ENCODE measurements around the gene NTRK1. TPM values are rescaled to one million over a fixed set of nuclear protein-coding genes. Genes with fewer than 3 reads are reported as not detected.
A peak's percentile ranks its signal among the peaks of the same experiment; 100 is the strongest.

NTRK1 gene
- polyA plus RNA-seq, 1 experiment = not detected

DNA sequence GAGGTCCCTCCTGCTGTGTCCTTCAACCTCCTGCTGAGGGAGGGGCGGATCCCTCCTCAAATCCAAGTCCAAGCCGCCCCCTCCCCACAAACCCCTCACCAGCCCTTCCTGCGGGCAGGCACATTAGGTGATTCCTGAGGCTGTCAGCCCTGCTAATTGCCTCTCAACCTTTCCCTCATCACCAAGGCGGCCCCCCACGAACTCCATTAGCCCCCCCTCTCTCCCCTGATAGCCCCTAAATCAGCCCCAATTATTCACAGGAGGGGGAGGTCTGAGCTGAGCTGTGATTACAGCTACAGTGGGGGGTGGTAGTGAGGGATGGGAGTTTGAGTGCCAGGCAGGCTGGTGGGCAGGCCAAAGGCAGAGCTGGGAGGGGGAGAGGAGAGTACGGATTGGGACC lies 27.1 kb downstream of the NTRK1 start:
- H3K9me3 ChIP-seq (ENCODE audit: control insufficient read depth, insufficient read depth, low read length) = no peaks in the 10 kb centered on the region
- ChIA-PET CTCF (interaction anchor here (1.0 to 2.9 kb wide), 6 partner anchors 32 to 199 kb away, joined by 3 to 10 read pairs (median 4); no protein-coding TSS in a partner anchor), POLR2A (interaction anchor here (0.6 kb wide), 1 partner anchor 120 kb away, joined by 3 read pairs; the partner anchor contains the start of gene PRCC)
- peaks cover 41% of the 10 kb centered on the region for H3K27me3 ChIP-seq (ENCODE audit: control insufficient read depth, insufficient read depth, low read length)
- H3K4me3 ChIP-seq (ENCODE audit: low read depth, low read length) = no peak overlapping the region
- TF ChIP-seq, protein P1, sequence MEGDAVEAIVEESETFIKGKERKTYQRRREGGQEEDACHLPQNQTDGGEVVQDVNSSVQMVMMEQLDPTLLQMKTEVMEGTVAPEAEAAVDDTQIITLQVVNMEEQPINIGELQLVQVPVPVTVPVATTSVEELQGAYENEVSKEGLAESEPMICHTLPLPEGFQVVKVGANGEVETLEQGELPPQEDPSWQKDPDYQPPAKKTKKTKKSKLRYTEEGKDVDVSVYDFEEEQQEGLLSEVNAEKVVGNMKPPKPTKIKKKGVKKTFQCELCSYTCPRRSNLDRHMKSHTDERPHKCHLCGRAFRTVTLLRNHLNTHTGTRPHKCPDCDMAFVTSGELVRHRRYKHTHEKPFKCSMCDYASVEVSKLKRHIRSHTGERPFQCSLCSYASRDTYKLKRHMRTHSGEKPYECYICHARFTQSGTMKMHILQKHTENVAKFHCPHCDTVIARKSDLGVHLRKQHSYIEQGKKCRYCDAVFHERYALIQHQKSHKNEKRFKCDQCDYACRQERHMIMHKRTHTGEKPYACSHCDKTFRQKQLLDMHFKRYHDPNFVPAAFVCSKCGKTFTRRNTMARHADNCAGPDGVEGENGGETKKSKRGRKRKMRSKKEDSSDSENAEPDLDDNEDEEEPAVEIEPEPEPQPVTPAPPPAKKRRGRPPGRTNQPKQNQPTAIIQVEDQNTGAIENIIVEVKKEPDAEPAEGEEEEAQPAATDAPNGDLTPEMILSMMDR (IDR thresholded peaks at IDR 0.05; ENCODE audit: low read depth, low read length) = no peak
- no peak overlapping the region for H3K27ac ChIP-seq (ENCODE audit: low read depth, low read length)
- DNase-seq (ENCODE audit: low read depth, low spot score) = no peak

DNA sequence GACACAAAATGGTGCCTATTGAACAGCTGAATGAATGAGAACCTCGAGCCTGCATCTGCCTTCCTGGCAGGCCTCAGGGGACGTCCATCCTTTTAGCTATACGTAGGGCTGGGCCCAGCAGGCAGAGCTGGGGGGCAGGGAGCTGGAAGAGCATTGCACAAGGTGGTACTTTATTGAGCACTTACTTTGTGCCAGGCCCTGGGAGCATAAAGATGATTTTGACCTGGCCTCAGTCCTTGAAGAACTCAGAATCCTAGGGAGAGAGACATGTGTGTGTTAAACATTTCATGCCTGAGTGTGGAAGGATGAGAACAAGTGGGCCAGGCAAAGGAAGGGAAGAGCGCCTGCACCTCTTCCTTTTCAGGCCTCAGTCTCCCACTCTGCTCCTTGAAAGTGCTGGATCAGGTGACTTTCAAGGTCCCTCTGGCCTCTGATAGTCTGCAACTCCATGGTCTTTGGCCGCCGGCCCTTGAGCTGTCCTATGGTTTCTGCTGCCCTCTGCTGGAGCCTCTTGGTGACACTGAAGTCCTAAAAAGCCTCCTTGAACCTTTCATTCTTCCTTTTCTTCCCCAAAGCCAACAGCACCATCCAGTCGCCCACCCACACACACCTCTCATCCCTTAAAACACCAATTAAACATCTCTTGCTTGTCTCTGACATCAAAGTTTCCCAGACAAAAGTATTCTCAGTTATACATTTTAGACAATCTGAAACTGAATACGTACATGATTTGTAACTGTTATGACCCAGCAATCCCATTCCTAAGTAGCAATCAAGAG lies 29.3 kb downstream of the NTRK1 start:
- DNase-seq (ENCODE audit: low read depth, low spot score) = peak; percentile 49
- ChIA-PET CTCF (interaction anchor here (0.7 to 6.7 kb wide), 34 partner anchors 9 to 206 kb away, joined by 3 to 108 read pairs (median 6); partner anchors contain the start of genes CRABP2, HDGF, INSRR and ISG20L2), POLR2A (interaction anchor here (0.5 to 1.7 kb wide), 2 partner anchors 30 to 51 kb away, joined by 3 to 5 read pairs; no protein-coding TSS in a partner anchor)
- TF ChIP-seq, protein P1 (IDR thresholded peaks at IDR 0.05; ENCODE audit: low read depth, low read length) = peak; percentile 90
- Histone ChIP-seq H3K9me3 (ENCODE audit: control insufficient read depth, insufficient read depth, low read length) (no peaks in the 10 kb centered on the region; the same call in 1 of the 2 replicates), H3K27me3 (ENCODE audit: control insufficient read depth, insufficient read depth, low read length) (peaks cover 20% of the 10 kb centered on the region), H3K4me3 (ENCODE audit: low read depth, low read length) (no peak overlapping the region), H3K27ac (ENCODE audit: low read depth, low read length) (no peak overlapping the region)

DNA sequence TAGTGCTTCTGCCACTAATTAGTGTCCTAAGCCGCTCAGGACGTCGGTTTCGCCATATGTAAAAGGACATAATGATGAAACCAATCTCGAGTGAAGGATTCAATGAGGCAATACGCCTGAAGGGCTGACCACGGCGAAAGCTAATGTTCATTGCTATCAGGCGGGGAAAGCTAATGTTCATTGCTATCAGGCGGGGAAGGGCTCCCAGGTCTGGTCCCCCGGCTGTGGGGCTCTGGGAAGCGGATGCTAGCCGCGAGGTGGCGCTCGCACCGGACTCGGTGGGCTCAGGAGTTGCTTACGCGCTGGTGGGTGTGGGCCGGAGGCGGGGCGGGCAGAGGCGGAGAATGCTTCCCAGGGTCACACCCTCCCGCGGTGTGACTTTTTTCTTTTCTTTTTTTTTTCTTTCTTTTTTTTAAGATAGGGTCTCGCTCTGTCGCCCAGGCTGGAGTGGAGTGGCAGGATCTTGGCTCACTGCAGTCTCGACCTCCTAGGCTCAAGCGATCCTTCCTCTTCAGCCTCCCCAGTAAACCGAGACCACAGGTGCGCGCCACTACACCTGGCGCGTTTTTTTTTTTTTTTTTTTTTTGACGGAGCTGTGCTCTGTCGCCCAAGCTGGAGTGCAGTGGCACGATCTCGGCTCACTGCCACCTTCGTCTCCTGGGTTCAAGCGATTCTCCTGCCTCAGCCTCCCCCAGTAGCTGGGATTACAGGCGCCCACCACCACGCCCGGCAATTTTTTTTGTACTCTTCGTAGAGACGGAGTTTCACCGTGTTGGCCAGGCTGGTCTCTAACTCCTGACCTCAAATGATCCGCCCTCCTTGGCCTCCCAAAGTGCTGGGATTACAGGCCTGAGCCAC lies 31.8 kb downstream of the NTRK1 start:
- H3K9me3 ChIP-seq (ENCODE audit: control insufficient read depth, insufficient read depth, low read length) = no peaks in the 10 kb centered on the region; the same call in 1 of the 2 replicates
- CTCF ChIA-PET = interaction anchor here (0.5 to 6.7 kb wide), 38 partner anchors 8 to 514 kb away, joined by 3 to 108 read pairs (median 4); partner anchors contain the start of genes ISG20L2, LRRC71, METTL25B and MRPL24
- POLR2A ChIA-PET = interaction anchor here (1.0 kb wide), 1 partner anchor 35 kb away, joined by 4 read pairs; no protein-coding TSS in a partner anchor
- DNase-seq (ENCODE audit: low read depth, low spot score) = peak; percentile 68
- peaks cover 6% of the 10 kb centered on the region for H3K27me3 ChIP-seq (ENCODE audit: control insufficient read depth, insufficient read depth, low read length)
- H3K4me3 ChIP-seq (ENCODE audit: low read depth, low read length) = peak overlapping the region; percentile 41
- H3K27ac ChIP-seq (ENCODE audit: low read depth, low read length) = peak overlapping the region; percentile 61
- TF ChIP-seq, protein P1 (IDR thresholded peaks at IDR 0.05; ENCODE audit: low read depth, low read length) = peak; percentile 82

DNA sequence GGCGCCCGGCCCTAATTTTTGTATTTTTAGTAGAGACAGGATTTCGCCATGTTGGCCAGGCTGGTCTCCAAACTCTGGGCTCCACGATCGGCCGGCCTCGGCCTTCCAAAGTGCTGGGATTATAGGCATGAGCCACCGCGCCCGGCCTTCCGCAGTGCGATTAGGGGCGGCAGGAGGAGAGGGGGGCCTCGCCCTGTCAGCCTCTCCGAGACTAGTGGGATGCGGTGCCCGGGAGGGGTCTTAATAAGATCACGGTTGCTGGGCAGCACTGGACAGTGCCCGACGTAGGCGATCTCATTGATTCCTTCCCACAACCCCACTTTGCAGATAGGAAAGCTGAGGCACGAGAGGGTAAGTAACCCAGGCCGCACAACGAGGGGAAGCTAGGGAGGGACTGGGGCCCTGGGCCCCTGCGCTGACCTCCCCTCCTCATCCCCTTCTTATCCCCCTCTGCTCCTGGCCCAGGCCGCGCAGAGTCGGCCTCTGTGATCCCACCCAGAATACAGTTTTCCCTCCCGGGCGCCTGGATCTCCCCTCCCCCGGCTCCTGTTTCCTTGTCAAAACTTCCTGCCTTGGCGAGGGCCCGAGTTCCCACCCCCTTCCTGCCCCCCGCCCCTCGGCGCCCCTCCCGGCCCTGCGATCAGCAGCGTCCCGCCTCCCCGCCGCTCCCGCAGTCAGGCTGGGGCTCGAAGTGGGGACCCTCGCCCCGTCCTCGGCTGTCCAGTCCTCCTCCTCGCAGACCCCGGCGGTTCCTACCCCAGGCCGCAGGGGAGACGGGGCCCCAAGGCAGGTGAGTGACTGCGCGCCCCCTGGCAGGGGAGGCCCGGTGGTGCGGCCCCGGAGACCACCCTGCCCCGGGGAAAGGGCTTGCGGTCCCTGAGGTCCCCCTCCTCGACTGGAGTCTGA lies 32.6 kb downstream of the NTRK1 start, which contains the start of gene PEAR1:
TSS of gene PEAR1 (plus strand) at position 671 of the 906 bp plus-strand sequence. CDS start 10,209 bp downstream, outside the sequence.
- H3K27ac ChIP-seq (ENCODE audit: low read depth, low read length) = peak within 1 kb of the TSS; percentile 77
- peaks cover 3% of the 10 kb centered on the region for H3K27me3 ChIP-seq (ENCODE audit: control insufficient read depth, insufficient read depth, low read length)
- no peak for DNase-seq (ENCODE audit: low read depth, low spot score)
- no peaks in the 10 kb centered on the region; the same call in 1 of the 2 replicates for H3K9me3 ChIP-seq (ENCODE audit: control insufficient read depth, insufficient read depth, low read length)
- H3K4me3 ChIP-seq (ENCODE audit: low read depth, low read length) = peak within 1 kb of the TSS; percentile 65
- ChIA-PET CTCF (interaction anchor here (0.5 to 6.7 kb wide), 22 partner anchors 9 to 515 kb away, joined by 3 to 108 read pairs (median 7); partner anchors contain the start of genes ISG20L2, LRRC71, METTL25B and NTRK1), POLR2A (no interaction called here)
- TF ChIP-seq, protein P1 (IDR thresholded peaks at IDR 0.05; ENCODE audit: low read depth, low read length) = peak; percentile 16; the same call in 1 of the 2 replicates
